Astrocyte (in vitro differentiated cells and primary cell): ENCODE results near the gene CNIH1. TPM values are rescaled to one million over a fixed set of nuclear protein-coding genes. Genes with fewer than 3 reads are reported as not detected.
A peak's percentile ranks its signal among the peaks of the same experiment; 100 is the strongest.
"Not testable (repeated sequence)": the region's sequence is repeated elsewhere in the genome, so short reads cannot be mapped to it uniquely, and the experiment has no call there.

ENCODE experiments used
- DNase-seq: peaks from one replicate; pipeline ENCODE4 v3.0.0-alpha.2; 2010; ENCODE audit warnings: low read depth
- FAIRE-seq: peaks from 2 replicates; lab custom pipeline; 2011; peaks lifted over from hg19 to GRCh38; lab: Jason Lieb, UNC
- H2AFZ ChIP-seq: 2 replicates; pipeline ENCODE4 v1.6.0; 2012; ENCODE audit warnings: low read depth, low read length, inconsistent platforms
- H3K27ac ChIP-seq: 2 replicates; pipeline ENCODE4 v1.5.1; 2011; ENCODE audit warnings: low read depth, low read length, inconsistent platforms
- H3K27me3 ChIP-seq: 2 replicates; pipeline ENCODE4 v1.6.0; 2011; ENCODE audit warnings: low read length, inconsistent platforms; ENCODE audit not compliant: insufficient read depth
- H3K36me3 ChIP-seq: 2 replicates; pipeline ENCODE4 v1.5.1; 2011; ENCODE audit warnings: low read length, inconsistent platforms; ENCODE audit not compliant: insufficient read depth
- H3K4me1 ChIP-seq: 2 replicates; pipeline ENCODE4 v1.5.1; 2011; ENCODE audit warnings: low read length, inconsistent platforms; ENCODE audit not compliant: insufficient read depth
- H3K4me2 ChIP-seq: 2 replicates; pipeline ENCODE4 v1.6.0; 2012; ENCODE audit warnings: low read length, inconsistent platforms
- H3K4me3 ChIP-seq: 2 replicates; pipeline ENCODE4 v1.5.1; 2011; ENCODE audit warnings: low read depth, mild to moderate bottlenecking, low read length, inconsistent platforms; ENCODE audit not compliant: insufficient read depth
- H3K79me2 ChIP-seq: 2 replicates; pipeline ENCODE4 v1.6.0; 2012; ENCODE audit warnings: mild to moderate bottlenecking, low read length, inconsistent platforms; ENCODE audit not compliant: insufficient read depth
- H3K9ac ChIP-seq: 2 replicates; pipeline ENCODE4 v1.6.0; 2012; ENCODE audit warnings: mild to moderate bottlenecking, low read length, inconsistent platforms
- H3K9me3 ChIP-seq: 2 replicates; pipeline ENCODE4 v1.5.1; 2012; ENCODE audit warnings: low read depth, mild to moderate bottlenecking, low read length, inconsistent platforms; ENCODE audit not compliant: insufficient read depth
- H4K20me1 ChIP-seq: 2 replicates; pipeline ENCODE4 v1.6.0; 2012; ENCODE audit warnings: low read length, inconsistent platforms; ENCODE audit not compliant: insufficient read depth
- H3K27ac Mint-ChIP-seq: one replicate; pipeline ENCODE4 v1.8.0; 2021; ENCODE audit warnings: mild to moderate bottlenecking, mixed read lengths; ENCODE audit not compliant: unreplicated experiment
- H3K27me3 Mint-ChIP-seq: one replicate; pipeline ENCODE4 v1.8.0; 2021; ENCODE audit warnings: low read depth, mixed read lengths; ENCODE audit not compliant: unreplicated experiment
- H3K36me3 Mint-ChIP-seq: one replicate; pipeline ENCODE4 v1.8.0; 2021; ENCODE audit warnings: low read depth, mixed read lengths; ENCODE audit not compliant: unreplicated experiment
- H3K4me1 Mint-ChIP-seq: one replicate; pipeline ENCODE4 v1.8.0; 2021; ENCODE audit warnings: low read depth, mixed read lengths; ENCODE audit not compliant: unreplicated experiment
- H3K4me3 Mint-ChIP-seq: one replicate; pipeline ENCODE4 v1.8.0; 2021; ENCODE audit warnings: mild to moderate bottlenecking, moderate library complexity, mixed read lengths; ENCODE audit not compliant: unreplicated experiment
- H3K9me3 Mint-ChIP-seq: one replicate; pipeline ENCODE4 v1.8.0; 2021; ENCODE audit warnings: mild to moderate bottlenecking, mixed read lengths; ENCODE audit not compliant: unreplicated experiment
- CTCF ChIP-seq: IDR thresholded peaks from 2 replicates; pipeline ENCODE4 v1.5.1; 2011; ENCODE audit warnings: low read depth, mild to moderate bottlenecking, inconsistent platforms, low read length, moderate library complexity; ENCODE audit not compliant: insufficient read depth
- EZH2 ChIP-seq: IDR thresholded peaks from 2 replicates; pipeline ENCODE4 v1.6.1; 2012; ENCODE audit warnings: mild to moderate bottlenecking, low read length, inconsistent platforms; ENCODE audit not compliant: insufficient read depth
- total RNA-seq: library from RNA; stranded (reverse); gene quantifications from 2 replicates; pipeline ENCODE4 v1.2.1, GENCODE V29; 2021

The CNIH1 gene
- total RNA-seq, 1 donor from 2014 or later, result 148 TPM

DNA sequence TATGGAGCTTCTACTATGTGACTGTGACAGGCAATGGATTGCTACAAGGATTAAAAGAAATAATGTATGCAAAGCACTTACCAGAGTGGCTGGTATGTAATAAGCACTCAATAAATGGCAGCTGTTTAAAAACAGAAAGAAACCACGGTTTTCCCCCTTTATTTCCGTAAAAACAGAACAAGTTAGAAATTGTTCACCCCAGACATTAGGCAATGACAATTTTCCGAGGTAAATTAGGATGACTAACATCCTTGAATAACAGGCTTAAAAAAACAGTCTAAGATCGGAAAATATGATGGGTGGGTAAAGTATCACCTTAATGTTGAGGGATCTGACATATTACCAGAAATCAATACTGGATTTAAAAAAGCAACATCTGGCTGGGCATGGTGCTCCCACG lies 20.9 kb upstream of the CNIH1 start:
- Mint-ChIP-seq H3K4me3 (no peak overlapping the region), H3K27me3 (no peaks in the 10 kb centered on the region), H3K4me1 (no peaks in the 10 kb centered on the region), H3K9me3 (peaks cover 11% of the 10 kb centered on the region), H3K27ac (no peak overlapping the region), H3K36me3 (peaks cover 10% of the 10 kb centered on the region)
- no peaks in the 10 kb centered on the region for H3K27me3 ChIP-seq
- TF ChIP-seq EZH2 (no peak), CTCF (no peak)
- no peak overlapping the region for H3K4me2 ChIP-seq
- H3K36me3 ChIP-seq, result no peaks in the 10 kb centered on the region
- DNase-seq (peak; percentile 10), FAIRE-seq (no peak)
- no peak overlapping the region for H3K9ac ChIP-seq
- H3K4me3 ChIP-seq, result no peak overlapping the region
- H3K4me1 ChIP-seq, result no peaks in the 10 kb centered on the region
- H4K20me1 ChIP-seq, result no peaks in the 10 kb centered on the region
- H3K9me3 ChIP-seq, result peaks cover 3% of the 10 kb centered on the region
- no peak overlapping the region for H3K27ac ChIP-seq
- H3K79me2 ChIP-seq, result no peaks in the 10 kb centered on the region
- no peak overlapping the region for H2AFZ ChIP-seq

DNA sequence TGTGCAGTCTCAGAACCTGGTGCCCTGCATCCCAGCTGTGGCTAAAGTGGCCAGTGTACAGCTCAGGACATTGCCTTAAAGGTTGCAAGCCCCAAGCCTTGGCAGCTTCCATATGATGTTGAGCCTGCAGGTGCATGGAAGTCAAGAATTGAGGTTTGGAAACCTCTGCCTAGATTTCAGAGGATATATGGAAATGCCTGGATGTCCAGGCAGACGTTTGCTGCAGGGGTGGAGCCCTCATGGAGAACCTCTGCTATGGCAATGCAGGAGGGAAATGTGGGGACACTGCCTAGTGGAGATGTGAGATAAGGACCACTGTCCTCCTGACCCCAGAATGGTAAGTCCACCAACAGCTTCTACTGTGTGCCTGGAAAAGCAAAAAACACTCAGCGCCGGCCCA lies 17.9 kb upstream of the CNIH1 start:
- DNase-seq, result no peak
- Mint-ChIP-seq H3K4me1 (no peaks in the 10 kb centered on the region), H3K4me3 (no peak overlapping the region), H3K27ac (no peak overlapping the region), H3K36me3 (peaks cover 3% of the 10 kb centered on the region), H3K9me3 (peaks cover 8% of the 10 kb centered on the region), H3K27me3 (no peaks in the 10 kb centered on the region)
- Histone ChIP-seq H4K20me1 (no peaks in the 10 kb centered on the region), H3K4me1 (no peaks in the 10 kb centered on the region), H3K9me3 (peaks cover 3% of the 10 kb centered on the region), H3K9ac (no peak overlapping the region), H3K27me3 (no peaks in the 10 kb centered on the region), H3K4me3 (no peak overlapping the region), H3K4me2 (no peak overlapping the region), H3K36me3 (no peaks in the 10 kb centered on the region), H3K27ac (no peak overlapping the region), H2AFZ (no peak overlapping the region), H3K79me2 (no peaks in the 10 kb centered on the region)
- TF ChIP-seq EZH2 (no peak), CTCF (no peak)
- no peak for FAIRE-seq

DNA sequence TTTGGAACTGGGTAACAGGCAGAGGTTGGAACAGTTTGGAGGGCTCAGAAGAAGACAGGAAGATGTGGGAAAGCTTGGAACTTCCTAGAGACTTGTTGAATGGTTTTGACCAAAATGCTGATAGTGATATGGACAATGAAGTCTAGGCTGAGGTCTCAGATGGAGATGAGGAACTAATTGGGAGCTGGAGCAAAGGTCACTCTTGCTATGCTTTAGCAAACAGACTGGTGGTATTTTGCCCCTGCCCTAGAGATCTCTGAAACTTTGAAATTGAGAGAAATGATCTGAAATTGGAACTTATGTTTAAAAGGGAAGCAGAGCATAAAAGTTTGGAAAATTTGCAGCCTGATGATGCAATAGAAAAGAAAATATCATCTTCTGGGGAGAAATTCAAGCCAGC lies 17.4 kb upstream of the CNIH1 start:
- not testable (repeated sequence) for H3K9ac ChIP-seq, H3K4me1 ChIP-seq, H3K4me3 Mint-ChIP-seq, H2AFZ ChIP-seq, H3K4me2 ChIP-seq, H3K9me3 Mint-ChIP-seq, H3K79me2 ChIP-seq, H3K9me3 ChIP-seq, H3K4me3 ChIP-seq, FAIRE-seq, DNase-seq, H3K36me3 ChIP-seq, H3K27ac Mint-ChIP-seq, H3K27ac ChIP-seq, H3K36me3 Mint-ChIP-seq, H4K20me1 ChIP-seq, H3K27me3 Mint-ChIP-seq, H3K4me1 Mint-ChIP-seq, H3K27me3 ChIP-seq
